Right atrium auricular region (tissue), 2 donors: ENCODE data around the gene TMEM163. TPM values are rescaled to one million over a fixed set of nuclear protein-coding genes. Genes with fewer than 3 reads are reported as not detected.

ENCODE experiments used
- DNase-seq: peaks from one replicate; pipeline ENCODE4 v3.0.0-alpha.2; 2019; ENCODE audit warnings: low spot score
- H3K27ac ChIP-seq, 2 donors: fragments of 200-600 bp; sonication (generic); 1 replicate in 1 of 2; 2 replicates in 1 of 2; pipeline ENCODE4 v1.5.1; 2016 to 2019
- H3K27me3 ChIP-seq, 2 donors: fragments of 200-600 bp; sonication (generic); one replicate each; pipeline versions ENCODE4 v1.5.1 to v1.6.0; 2017 to 2019
- H3K36me3 ChIP-seq: fragments of 200-600 bp; sonication (generic); one replicate; pipeline ENCODE4 v1.5.1; 2016
- H3K4me1 ChIP-seq, 2 donors: fragments of 200-600 bp; sonication (generic); one replicate each; pipeline versions ENCODE4 v1.5.1 to v1.6.0; 2017 to 2019
- H3K4me3 ChIP-seq, 2 donors: fragments of 200-600 bp; sonication (generic); 1 replicate in 1 of 2; 2 replicates in 1 of 2; pipeline ENCODE4 v1.5.1; 2017 to 2019; ENCODE audit warnings: mild to moderate bottlenecking in 1 of 2, moderate library complexity in 1 of 2
- H3K9me3 ChIP-seq, 2 donors: fragments of 200-600 bp; sonication (generic); one replicate each; pipeline ENCODE4 v1.5.1; 2019
- CTCF ChIP-seq, 2 donors: fragments of 200-600 bp; sonication (generic); IDR thresholded peaks; one replicate each; pipeline ENCODE4 v1.5.1; 2019; ENCODE audit warnings: antibody characterized with exemption in 2 of 2
- total RNA-seq, 2 donors: library from RNA; depleted of rRNA; stranded (reverse); fragments of >200 nt; gene quantifications; one replicate each; pipeline ENCODE4 v1.1.0, GENCODE V29; 2016

Gene TMEM163
- total RNA-seq, 2 donors from 2014 or later: 3.1 to 8.9 TPM

GRCh38 chr2:134642938-134643337 lies 75.9 kb downstream of the TMEM163 start:
- no peak overlapping the region for H3K27ac ChIP-seq
- no peaks in the 10 kb centered on the region for H3K27me3 ChIP-seq
- TF ChIP-seq CTCF (IDR thresholded peaks at IDR 0.05): no peak
- H3K36me3 ChIP-seq: no peaks in the 10 kb centered on the region
- H3K9me3 ChIP-seq: no peaks in the 10 kb centered on the region
- DNase-seq: no peak
- no peak overlapping the region for H3K4me3 ChIP-seq
- peaks cover 0 to 4% of the 10 kb centered on the region in 2 donors for H3K4me1 ChIP-seq

GRCh38 chr2:134640494-134640893 lies 78.3 kb downstream of the TMEM163 start:
- no peak for DNase-seq
- no peaks in the 10 kb centered on the region for H3K27me3 ChIP-seq
- H3K4me1 ChIP-seq: no peaks in the 10 kb centered on the region
- no peak overlapping the region for H3K27ac ChIP-seq
- no peaks in the 10 kb centered on the region for H3K36me3 ChIP-seq
- H3K4me3 ChIP-seq: no peak overlapping the region
- H3K9me3 ChIP-seq: no peaks in the 10 kb centered on the region
- no peak for TF ChIP-seq CTCF (IDR thresholded peaks at IDR 0.05)

GRCh38 chr2:134639265-134639664 lies 79.5 kb downstream of the TMEM163 start:
- H3K4me3 ChIP-seq: no peak overlapping the region
- TF ChIP-seq CTCF (IDR thresholded peaks at IDR 0.05): no peak
- DNase-seq: no peak
- H3K4me1 ChIP-seq: no peaks in the 10 kb centered on the region
- no peaks in the 10 kb centered on the region for H3K36me3 ChIP-seq
- H3K27me3 ChIP-seq: no peaks in the 10 kb centered on the region
- H3K9me3 ChIP-seq: no peaks in the 10 kb centered on the region
- no peak overlapping the region for H3K27ac ChIP-seq

- H3K36me3 ChIP-seq: no peaks in the 10 kb centered on the region
- no peaks in the 10 kb centered on the region for H3K4me1 ChIP-seq
- H3K9me3 ChIP-seq: no peaks in the 10 kb centered on the region
- TF ChIP-seq CTCF (IDR thresholded peaks at IDR 0.05): no peak
- no peaks in the 10 kb centered on the region for H3K27me3 ChIP-seq
- H3K27ac ChIP-seq: no peak overlapping the region
- DNase-seq: no peak
- H3K4me3 ChIP-seq: no peak overlapping the region
These were observed 82.1 kb downstream of the TMEM163 start for GRCh38 chr2:134636714-134637113.

- no peak for DNase-seq
- Histone ChIP-seq H3K9me3 (no peaks in the 10 kb centered on the region), H3K36me3 (no peaks in the 10 kb centered on the region), H3K4me1 (no peaks in the 10 kb centered on the region), H3K27ac (no peak overlapping the region), H3K27me3 (no peaks in the 10 kb centered on the region), H3K4me3 (no peak overlapping the region)
- no peak for TF ChIP-seq CTCF (IDR thresholded peaks at IDR 0.05)
These were observed 84.6 kb downstream of the TMEM163 start for GRCh38 chr2:134634054-134634753.
